Measurements from ENCODE around the gene HOXB3. TPM values are rescaled to one million over a fixed set of nuclear protein-coding genes. Genes with fewer than 3 reads are reported as not detected.
A peak's percentile ranks its signal among the peaks of the same experiment; 100 is the strongest.

Gene HOXB3
- total RNA-seq, 1 donor from 2014 or later = not detected

DNA sequence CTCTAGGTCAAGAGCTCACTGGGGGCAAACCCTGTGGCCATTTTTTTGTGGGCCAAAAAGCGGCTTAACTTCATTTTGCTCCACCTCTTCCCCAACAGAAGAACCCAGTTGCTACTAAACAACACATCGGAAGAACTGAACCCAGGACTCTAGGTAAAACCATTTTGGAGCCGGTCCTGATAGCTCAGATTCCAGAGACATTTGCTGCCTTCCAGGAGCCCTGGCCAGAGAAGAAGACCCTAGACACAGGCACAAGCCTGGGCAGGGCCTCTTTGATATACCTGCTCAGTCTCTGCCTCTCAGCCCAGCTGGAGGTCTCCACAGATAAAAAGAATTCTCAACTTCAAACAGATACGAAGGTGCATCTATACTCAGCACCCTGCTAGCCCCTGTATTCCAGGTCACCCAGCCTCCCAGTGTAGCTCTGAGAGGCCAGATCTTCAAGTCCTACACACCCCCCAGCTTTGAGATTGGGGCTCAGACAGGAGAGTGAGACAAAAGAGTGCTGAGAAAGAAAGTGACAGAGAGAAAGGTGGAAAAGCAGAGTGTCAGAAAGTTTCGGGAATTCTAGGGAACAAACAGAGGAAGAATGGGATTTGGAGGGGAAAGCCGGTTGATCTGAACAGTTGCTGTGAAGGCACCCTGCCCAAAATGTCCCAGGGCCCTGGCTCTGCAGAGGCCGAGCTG is 42.7 kb upstream of the HOXB3 start:
- Mint-ChIP-seq H3K4me1 (ENCODE audit: low read depth, unreplicated experiment) (peaks cover 3% of the 10 kb centered on the region), H3K27me3 (ENCODE audit: low read depth, unreplicated experiment) (peaks cover 95% of the 10 kb centered on the region), H3K36me3 (ENCODE audit: low read depth, unreplicated experiment) (peaks cover 10% of the 10 kb centered on the region), H3K9me3 (ENCODE audit: unreplicated experiment) (peaks cover 15% of the 10 kb centered on the region), H3K27ac (ENCODE audit: unreplicated experiment) (no peak overlapping the region), H3K4me3 (ENCODE audit: unreplicated experiment) (no peak overlapping the region)
- Histone ChIP-seq H3K27ac (ENCODE audit: low read depth, low read length) (no peak overlapping the region), H3K36me3 (ENCODE audit: insufficient read depth, low read length) (no peaks in the 10 kb centered on the region), H3K4me1 (ENCODE audit: insufficient read depth, low read length) (peaks cover 3% of the 10 kb centered on the region), H3K79me2 (ENCODE audit: insufficient read depth, low read length) (no peaks in the 10 kb centered on the region), H2AFZ (ENCODE audit: low read depth, low read length) (no peak overlapping the region), H3K27me3 (ENCODE audit: insufficient read depth, low read length) (peaks cover 99% of the 10 kb centered on the region), H3K9ac (ENCODE audit: low read length) (no peak overlapping the region), H3K4me2 (ENCODE audit: low read length) (no peak overlapping the region), H3K4me3 (ENCODE audit: insufficient read depth, low read depth, low read length) (no peak overlapping the region), H3K9me3 (ENCODE audit: insufficient read depth, low read depth, low read length) (peaks cover 9% of the 10 kb centered on the region), H4K20me1 (ENCODE audit: insufficient read depth, low read length) (peaks cover 6% of the 10 kb centered on the region)
- DNase-seq (ENCODE audit: low read depth) (no peak), FAIRE-seq (no peak)
- TF ChIP-seq, protein P1, sequence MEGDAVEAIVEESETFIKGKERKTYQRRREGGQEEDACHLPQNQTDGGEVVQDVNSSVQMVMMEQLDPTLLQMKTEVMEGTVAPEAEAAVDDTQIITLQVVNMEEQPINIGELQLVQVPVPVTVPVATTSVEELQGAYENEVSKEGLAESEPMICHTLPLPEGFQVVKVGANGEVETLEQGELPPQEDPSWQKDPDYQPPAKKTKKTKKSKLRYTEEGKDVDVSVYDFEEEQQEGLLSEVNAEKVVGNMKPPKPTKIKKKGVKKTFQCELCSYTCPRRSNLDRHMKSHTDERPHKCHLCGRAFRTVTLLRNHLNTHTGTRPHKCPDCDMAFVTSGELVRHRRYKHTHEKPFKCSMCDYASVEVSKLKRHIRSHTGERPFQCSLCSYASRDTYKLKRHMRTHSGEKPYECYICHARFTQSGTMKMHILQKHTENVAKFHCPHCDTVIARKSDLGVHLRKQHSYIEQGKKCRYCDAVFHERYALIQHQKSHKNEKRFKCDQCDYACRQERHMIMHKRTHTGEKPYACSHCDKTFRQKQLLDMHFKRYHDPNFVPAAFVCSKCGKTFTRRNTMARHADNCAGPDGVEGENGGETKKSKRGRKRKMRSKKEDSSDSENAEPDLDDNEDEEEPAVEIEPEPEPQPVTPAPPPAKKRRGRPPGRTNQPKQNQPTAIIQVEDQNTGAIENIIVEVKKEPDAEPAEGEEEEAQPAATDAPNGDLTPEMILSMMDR (IDR thresholded peaks at IDR 0.05; ENCODE audit: insufficient read depth, low read depth, low read length) = no peak
- TF ChIP-seq EZH2 (IDR thresholded peaks at IDR 0.05; ENCODE audit: insufficient read depth, low read length) = no peak

DNA sequence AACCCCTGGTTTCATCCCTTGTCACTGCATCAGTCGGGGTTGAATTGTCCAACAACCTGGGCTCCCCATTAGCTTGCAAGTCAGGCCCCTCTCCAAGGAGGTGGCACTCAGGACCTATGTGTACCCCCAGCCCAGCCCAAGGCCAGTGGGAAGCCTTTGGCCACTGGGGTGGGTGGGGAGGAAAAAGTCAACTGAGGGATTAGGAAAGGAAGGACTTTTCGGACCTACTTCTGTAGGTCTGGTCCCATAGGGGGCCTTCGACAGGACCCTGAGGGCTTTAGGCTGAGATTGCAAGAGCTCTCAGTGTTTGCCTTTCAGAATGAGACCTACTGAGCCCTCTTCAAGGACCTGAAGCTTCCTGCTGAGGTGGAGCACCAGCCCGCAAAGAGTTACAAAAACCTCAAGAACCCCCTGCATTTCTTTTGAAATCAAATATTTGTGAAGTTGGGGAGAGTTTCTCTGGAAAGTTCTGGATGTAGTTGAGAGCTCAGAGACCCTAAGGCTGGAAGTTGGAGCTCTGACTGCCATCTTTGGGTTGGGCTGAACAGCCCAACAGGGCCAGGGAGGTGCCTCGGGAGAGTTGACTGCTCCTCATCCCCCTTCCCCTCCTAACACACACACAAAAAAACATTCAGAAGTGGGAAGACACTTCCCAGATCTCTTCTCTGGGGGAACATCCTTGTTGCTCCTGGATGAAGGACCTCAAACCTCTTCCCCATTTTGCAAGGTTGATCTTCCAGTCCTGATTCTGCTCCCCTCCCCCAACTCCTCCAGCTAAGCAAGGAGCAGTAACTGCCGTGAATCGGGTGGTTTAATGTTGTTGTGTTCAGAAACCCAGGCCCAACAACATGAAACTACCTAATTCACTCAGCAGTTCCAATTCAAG is 41.9 kb upstream of the HOXB3 start:
- Mint-ChIP-seq H3K27me3 (ENCODE audit: low read depth, unreplicated experiment) (peaks cover 95% of the 10 kb centered on the region), H3K4me1 (ENCODE audit: low read depth, unreplicated experiment) (peaks cover 1% of the 10 kb centered on the region)

More for the DNA sequence above, 41.9 kb upstream of the HOXB3 start:
- no peak overlapping the region for H3K4me3 Mint-ChIP-seq (ENCODE audit: unreplicated experiment)
- H3K9me3 Mint-ChIP-seq (ENCODE audit: unreplicated experiment) = peaks cover 17% of the 10 kb centered on the region
- Histone ChIP-seq H3K9me3 (ENCODE audit: insufficient read depth, low read depth, low read length) (peaks cover 12% of the 10 kb centered on the region), H3K4me2 (ENCODE audit: low read length) (no peak overlapping the region), H4K20me1 (ENCODE audit: insufficient read depth, low read length) (peaks cover 6% of the 10 kb centered on the region), H3K4me1 (ENCODE audit: insufficient read depth, low read length) (peaks cover 3% of the 10 kb centered on the region), H3K36me3 (ENCODE audit: insufficient read depth, low read length) (no peaks in the 10 kb centered on the region), H2AFZ (ENCODE audit: low read depth, low read length) (no peak overlapping the region), H3K4me3 (ENCODE audit: insufficient read depth, low read depth, low read length) (no peak overlapping the region), H3K27ac (ENCODE audit: low read depth, low read length) (no peak overlapping the region), H3K9ac (ENCODE audit: low read length) (no peak overlapping the region), H3K79me2 (ENCODE audit: insufficient read depth, low read length) (no peaks in the 10 kb centered on the region), H3K27me3 (ENCODE audit: insufficient read depth, low read length) (peaks cover 99% of the 10 kb centered on the region)
- H3K27ac Mint-ChIP-seq (ENCODE audit: unreplicated experiment) = no peak overlapping the region
- peaks cover 10% of the 10 kb centered on the region for H3K36me3 Mint-ChIP-seq (ENCODE audit: low read depth, unreplicated experiment)
- TF ChIP-seq, protein P1 (IDR thresholded peaks at IDR 0.05; ENCODE audit: insufficient read depth, low read depth, low read length) = no peak
- TF ChIP-seq EZH2 (IDR thresholded peaks at IDR 0.05; ENCODE audit: insufficient read depth, low read length) = peak; percentile 20
- DNase-seq (ENCODE audit: low read depth) (no peak), FAIRE-seq (no peak)

All from astrocyte (in vitro differentiated cells and primary cell).